ENCODE results near the gene AKIRIN2. TPM values are rescaled to one million over a fixed set of nuclear protein-coding genes. Genes with fewer than 3 reads are reported as not detected.
A peak's percentile ranks its signal among the peaks of the same experiment; 100 is the strongest.

The AKIRIN2 gene
- total and polyA plus RNA-seq, 2 of the 13 experiments (the other 11 are each of a cell fraction or from before 2014, with no cell fraction given) = 15.6 to 23.4 TPM

DNA sequence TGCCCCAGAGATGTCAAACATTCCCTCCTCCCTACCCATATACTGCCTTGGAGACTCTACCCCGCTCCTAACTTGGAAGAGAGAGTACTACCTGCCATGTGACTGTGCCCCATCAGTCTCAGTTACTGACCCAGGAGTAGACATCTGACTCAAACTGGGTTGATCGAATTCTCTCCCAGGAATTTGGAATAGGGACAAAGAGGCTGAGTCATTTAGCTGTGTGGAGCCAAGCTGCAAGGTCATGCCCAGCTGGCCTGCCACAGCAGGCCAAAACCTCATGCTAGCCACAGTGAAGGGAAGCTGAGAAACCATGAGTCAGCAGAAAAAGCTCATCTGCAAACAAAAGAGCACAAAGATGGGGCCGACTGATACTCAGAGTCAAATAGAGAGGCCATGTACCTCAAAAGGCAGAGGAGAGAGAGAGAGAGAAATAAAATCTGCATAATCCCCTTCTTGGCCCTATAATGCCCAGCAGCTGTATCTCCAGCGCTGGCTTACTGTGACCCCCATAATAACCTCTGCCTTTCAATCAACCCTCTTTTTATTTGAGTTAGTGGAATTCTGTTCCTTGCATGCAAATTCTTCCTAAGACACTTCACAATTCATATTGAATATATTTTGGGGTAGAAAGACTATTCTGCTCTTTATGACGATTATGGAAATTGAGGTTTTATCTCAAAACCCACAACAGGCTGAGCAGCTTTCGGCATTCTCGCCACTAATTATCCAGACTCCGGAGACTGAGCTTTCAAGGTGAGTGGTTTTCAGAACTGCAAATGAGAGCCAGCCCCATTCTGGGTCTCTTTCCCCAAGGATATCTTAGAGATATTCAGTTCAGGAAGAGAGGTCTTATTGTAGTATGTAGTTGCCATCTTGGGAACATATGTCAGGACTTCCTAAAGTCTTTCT lies 21.4 kb upstream of the AKIRIN2 start (continued):
- TF ChIP-seq ZBTB10 (CRISPR knock-in tag; IDR thresholded peaks at IDR 0.05; ENCODE audit: borderline replicate concordance) (no peak), U2AF1 (optimal IDR thresholded peaks at IDR 0.05; ENCODE audit: low read depth, low read length) (no peak), SNAPC2 (CRISPR knock-in tag; IDR thresholded peaks at IDR 0.05) (no peak), ZNF710 (CRISPR knock-in tag; IDR thresholded peaks at IDR 0.05; ENCODE audit: borderline replicate concordance) (no peak), NCOA2 (CRISPR knock-in tag; IDR thresholded peaks at IDR 0.05) (no peak), ZNF430 (CRISPR knock-in tag; IDR thresholded peaks at IDR 0.05) (no peak), ZFP1 (CRISPR knock-in tag; IDR thresholded peaks at IDR 0.05) (no peak), ZNF124 (CRISPR knock-in tag; IDR thresholded peaks at IDR 0.05) (no peak), NBN (conservative IDR thresholded peaks at IDR 0.05) (no peak), THAP8 (CRISPR knock-in tag; IDR thresholded peaks at IDR 0.05; ENCODE audit: borderline replicate concordance) (no peak), ZNF775 (CRISPR knock-in tag; IDR thresholded peaks at IDR 0.05; ENCODE audit: borderline replicate concordance) (no peak), ZNF207 (IDR thresholded peaks at IDR 0.05; ENCODE audit: borderline replicate concordance) (no peak), MTA3 (CRISPR knock-in tag; IDR thresholded peaks at IDR 0.05) (no peak), KDM1A (CRISPR knock-in tag; IDR thresholded peaks at IDR 0.05) (0 out of 2 replicates have a peak, but pooled peaks have one; percentile 42), ZNF256 (CRISPR knock-in tag; conservative IDR thresholded peaks at IDR 0.05) (no peak), FOXK2 (IDR thresholded peaks at IDR 0.05) (no peak)
- TF ChIP-seq, protein P1, sequence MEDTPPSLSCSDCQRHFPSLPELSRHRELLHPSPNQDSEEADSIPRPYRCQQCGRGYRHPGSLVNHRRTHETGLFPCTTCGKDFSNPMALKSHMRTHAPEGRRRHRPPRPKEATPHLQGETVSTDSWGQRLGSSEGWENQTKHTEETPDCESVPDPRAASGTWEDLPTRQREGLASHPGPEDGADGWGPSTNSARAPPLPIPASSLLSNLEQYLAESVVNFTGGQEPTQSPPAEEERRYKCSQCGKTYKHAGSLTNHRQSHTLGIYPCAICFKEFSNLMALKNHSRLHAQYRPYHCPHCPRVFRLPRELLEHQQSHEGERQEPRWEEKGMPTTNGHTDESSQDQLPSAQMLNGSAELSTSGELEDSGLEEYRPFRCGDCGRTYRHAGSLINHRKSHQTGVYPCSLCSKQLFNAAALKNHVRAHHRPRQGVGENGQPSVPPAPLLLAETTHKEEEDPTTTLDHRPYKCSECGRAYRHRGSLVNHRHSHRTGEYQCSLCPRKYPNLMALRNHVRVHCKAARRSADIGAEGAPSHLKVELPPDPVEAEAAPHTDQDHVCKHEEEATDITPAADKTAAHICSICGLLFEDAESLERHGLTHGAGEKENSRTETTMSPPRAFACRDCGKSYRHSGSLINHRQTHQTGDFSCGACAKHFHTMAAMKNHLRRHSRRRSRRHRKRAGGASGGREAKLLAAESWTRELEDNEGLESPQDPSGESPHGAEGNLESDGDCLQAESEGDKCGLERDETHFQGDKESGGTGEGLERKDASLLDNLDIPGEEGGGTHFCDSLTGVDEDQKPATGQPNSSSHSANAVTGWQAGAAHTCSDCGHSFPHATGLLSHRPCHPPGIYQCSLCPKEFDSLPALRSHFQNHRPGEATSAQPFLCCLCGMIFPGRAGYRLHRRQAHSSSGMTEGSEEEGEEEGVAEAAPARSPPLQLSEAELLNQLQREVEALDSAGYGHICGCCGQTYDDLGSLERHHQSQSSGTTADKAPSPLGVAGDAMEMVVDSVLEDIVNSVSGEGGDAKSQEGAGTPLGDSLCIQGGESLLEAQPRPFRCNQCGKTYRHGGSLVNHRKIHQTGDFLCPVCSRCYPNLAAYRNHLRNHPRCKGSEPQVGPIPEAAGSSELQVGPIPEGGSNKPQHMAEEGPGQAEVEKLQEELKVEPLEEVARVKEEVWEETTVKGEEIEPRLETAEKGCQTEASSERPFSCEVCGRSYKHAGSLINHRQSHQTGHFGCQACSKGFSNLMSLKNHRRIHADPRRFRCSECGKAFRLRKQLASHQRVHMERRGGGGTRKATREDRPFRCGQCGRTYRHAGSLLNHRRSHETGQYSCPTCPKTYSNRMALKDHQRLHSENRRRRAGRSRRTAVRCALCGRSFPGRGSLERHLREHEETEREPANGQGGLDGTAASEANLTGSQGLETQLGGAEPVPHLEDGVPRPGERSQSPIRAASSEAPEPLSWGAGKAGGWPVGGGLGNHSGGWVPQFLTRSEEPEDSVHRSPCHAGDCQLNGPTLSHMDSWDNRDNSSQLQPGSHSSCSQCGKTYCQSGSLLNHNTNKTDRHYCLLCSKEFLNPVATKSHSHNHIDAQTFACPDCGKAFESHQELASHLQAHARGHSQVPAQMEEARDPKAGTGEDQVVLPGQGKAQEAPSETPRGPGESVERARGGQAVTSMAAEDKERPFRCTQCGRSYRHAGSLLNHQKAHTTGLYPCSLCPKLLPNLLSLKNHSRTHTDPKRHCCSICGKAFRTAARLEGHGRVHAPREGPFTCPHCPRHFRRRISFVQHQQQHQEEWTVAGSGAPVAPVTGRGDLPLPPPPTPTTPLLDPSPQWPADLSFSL (CRISPR knock-in tag; IDR thresholded peaks at IDR 0.05) = no peak
